GM12878 (cell line): ENCODE measurements around the gene SUSD1. TPM values are rescaled to one million over a fixed set of nuclear protein-coding genes. Genes with fewer than 3 reads are reported as not detected.

Source experiments
- ATAC-seq: fragments of 200-7000 bp; cut with Tn5 transposase; 3 replicates; pipeline ENCODE4 v1.9.1; 2020; ENCODE audit warnings: mild to moderate bottlenecking, moderate library complexity
- BruUV-seq: library from RNA; stranded (reverse); fragments of 400-500 nt; replicated peaks from 2 replicates; lab custom pipeline; 2021; lab: Mats Ljungman, UMichigan
- CTCF ChIA-PET: fragments of 300-600 bp; sonication (Branson Sonifier 250); formaldehyde crosslinking; extraction: SDS; loops from one replicate; lab custom pipeline; 2021; ENCODE audit warnings: inconsistent platforms; lab: Yijun Ruan, JAX
- POLR2A ChIA-PET: fragments of 350-600 bp; formaldehyde crosslinking; extraction: SDS; loops from one replicate; lab custom pipeline; 2021; ENCODE audit warnings: inconsistent platforms; lab: Charles Lee
- RAD21 ChIA-PET: fragments of 300-600 bp; sonication (Branson Sonifier 250); formaldehyde crosslinking; loops from one replicate; lab custom pipeline; 2023; ENCODE audit warnings: antibody characterized with exemption; ENCODE audit not compliant: unreplicated experiment; lab: Charles Lee
- SMC1A ChIA-PET: fragments of 300-600 bp; sonication (Branson Sonifier 250); formaldehyde crosslinking; loops from one replicate; lab custom pipeline; 2023; ENCODE audit not compliant: unreplicated experiment, uncharacterized antibody; lab: Charles Lee
- DNase-seq: peaks from one replicate; pipeline ENCODE4 v3.0.0-alpha.2; 2011; ENCODE audit warnings: low read depth, low spot score
- FAIRE-seq: peaks from 3 replicates; lab custom pipeline; 2011; peaks lifted over from hg19 to GRCh38; lab: Jason Lieb, UNC
- H2AFZ ChIP-seq: 2 replicates; pipeline ENCODE4 v1.6.0; 2011; ENCODE audit warnings: low read depth, low read length, control low read depth; ENCODE audit not compliant: control insufficient read depth
- H3K27ac ChIP-seq: 2 replicates; pipeline ENCODE4 v1.5.1; 2011; ENCODE audit warnings: control low read depth; ENCODE audit not compliant: control insufficient read depth, insufficient read depth
- H3K27me3 ChIP-seq, 2 experiments: replicated peaks in 1 of 2; 2 replicates each; pipeline versions ENCODE4 v1.6.0 to v1.6.1; 2011; ENCODE audit warnings: low read length in 1 of 2; ENCODE audit not compliant: control insufficient read depth in 2 of 2, insufficient read depth in 2 of 2
- H3K36me3 ChIP-seq, 2 experiments: 2 replicates each; pipeline ENCODE4 v1.5.1; 2011; ENCODE audit warnings: low read length in 1 of 2; ENCODE audit not compliant: control insufficient read depth in 2 of 2, insufficient read depth in 2 of 2
- H3K4me1 ChIP-seq: 2 replicates; pipeline ENCODE4 v1.6.1; 2011; ENCODE audit warnings: mild to moderate bottlenecking, low read length, moderate library complexity, mixed read lengths; ENCODE audit not compliant: control insufficient read depth, insufficient read depth
- H3K4me2 ChIP-seq: 2 replicates; pipeline ENCODE4 v1.6.0; 2011; ENCODE audit warnings: control low read depth; ENCODE audit not compliant: control insufficient read depth, insufficient read depth
- H3K4me3 ChIP-seq: fragments of 200-600 bp; sonication (generic); 2 replicates; pipeline ENCODE4 v1.5.1; 2016
- H3K79me2 ChIP-seq: 2 replicates; pipeline ENCODE4 v1.6.0; 2011; ENCODE audit warnings: low read length; ENCODE audit not compliant: control insufficient read depth, insufficient read depth
- H3K9ac ChIP-seq: 2 replicates; pipeline ENCODE4 v1.8.0; 2011; ENCODE audit warnings: low read length, control low read depth, mixed read lengths; ENCODE audit not compliant: control insufficient read depth, insufficient read depth
- H3K9me3 ChIP-seq: replicated peaks from 3 replicates; pipeline ENCODE4 v1.5.1; 2011; ENCODE audit warnings: mild to moderate bottlenecking, low read length; ENCODE audit not compliant: control insufficient read depth, insufficient read depth
- H4K20me1 ChIP-seq: 2 replicates; pipeline ENCODE4 v1.6.0; 2011; ENCODE audit not compliant: control insufficient read depth, insufficient read depth
- CHD1 ChIP-seq: IDR thresholded peaks from 2 replicates; pipeline ENCODE4 v1.6.1; 2012; ENCODE audit warnings: low read depth, low read length, improper control_type of control experiment
- EGR1 ChIP-seq, 2 experiments: IDR thresholded peaks; 1 replicate in 1 of 2; 2 replicates in 1 of 2; pipeline ENCODE4 v1.6.1; 2011 to 2012; ENCODE audit warnings: low read depth in 2 of 2, low read length in 2 of 2, borderline replicate concordance in 1 of 2, mild to moderate bottlenecking in 1 of 2, moderate library complexity in 1 of 2
- IKZF1 ChIP-seq: fragments of 450-650 bp; conservative IDR thresholded peaks from 2 replicates; pipeline ENCODE4 v1.6.1; 2017; ENCODE audit warnings: antibody characterized with exemption, mild to moderate bottlenecking
- MYB ChIP-seq: fragments of 150-350 bp; IDR thresholded peaks from 2 replicates; pipeline ENCODE4 v1.6.1; 2014; ENCODE audit warnings: mild to moderate bottlenecking, low read depth, low read length, borderline replicate concordance
- WRNIP1 ChIP-seq: IDR thresholded peaks from 2 replicates; pipeline ENCODE4 v1.6.1; 2011; ENCODE audit warnings: low read depth, low read length, improper control_type of control experiment, borderline replicate concordance
- WGBS: methylation state at CpG from one replicate; pipeline ENCODE4 v1.1.6; 2016; ENCODE audit warnings: low lambda C conversion rate; ENCODE audit not compliant: insufficient replicate concordance, insufficient coverage; ENCODE audit errors: missing lambda C conversion rate; 5-methylcytosine and 5-hydroxymethylcytosine counted together
- in situ Hi-C: fragments of 300-500 bp; cut with MboI; formaldehyde crosslinking; loops from 9 replicates; pipeline ENCODE4 v1.14.3; 2018; ENCODE audit warnings: mixed read lengths
- intact Hi-C: fragments of 100-400 bp; cut with micrococcal nuclease; formaldehyde crosslinking; loops from one replicate; pipeline ENCODE4 v1.14.2; 2022; ENCODE audit not compliant: unreplicated experiment
- polyA plus RNA-seq, 11 experiments: library from polyadenylated mRNA; depleted of rRNA in 4 of 11; unstranded in 6 of 11; stranded (reverse) in 5 of 11; fragments of >200 nt; fragmentation: Nextera tagmentation in 4 of 11; fragmentation: Illumina TruSeq in 1 of 11; extraction: Ambion mirVana in 4 of 11; extraction: Trizol in 1 of 11; gene quantifications; 1 replicate in 1 of 11; 2 replicates in 10 of 11; pipeline versions ENCODE4 v1.2.1 to v1.2.3, GENCODE V29; 2011 to 2016; ENCODE audit warnings: inconsistent platforms in 2 of 11, missing spikeins in 2 of 11, low read depth in 1 of 11
- total RNA-seq, 4 experiments: library from RNA; depleted of rRNA in 3 of 4; stranded (reverse); fragments of >200 nt in 3 of 4; fragmentation: Illumina TruSeq in 1 of 4; extraction: Trizol in 1 of 4; gene quantifications; 2 replicates each; pipeline versions ENCODE4 v1.2.1 to v1.2.3, GENCODE V29; 2013 to 2021
- TF ChIP-seq, protein P1 (sequence below): fragments of 450-650 bp; IDR thresholded peaks from 2 replicates; pipeline ENCODE4 v1.6.1; 2017; ENCODE audit warnings: borderline replicate concordance
- TF ChIP-seq, protein P2 (sequence below): fragments of 450-650 bp; IDR thresholded peaks from 2 replicates; pipeline ENCODE4 v1.6.1; 2017; ENCODE audit warnings: low read depth, mild to moderate bottlenecking, moderate library complexity
- TF ChIP-seq, protein P3 (sequence below), 3 experiments: IDR thresholded peaks in 2 of 3; conservative IDR thresholded peaks in 1 of 3; 2 replicates each; pipeline ENCODE4 v1.5.1; 2011; ENCODE audit warnings: low read depth in 3 of 3, low read length in 3 of 3, mild to moderate bottlenecking in 3 of 3, control low read depth in 2 of 3, moderate library complexity in 2 of 3, inconsistent platforms in 1 of 3, mixed read lengths in 1 of 3; ENCODE audit not compliant: control insufficient read depth in 2 of 3, insufficient read depth in 1 of 3; ENCODE audit errors: extremely low read depth in 1 of 3
- TF ChIP-seq, protein P4 (sequence below): IDR thresholded peaks from 2 replicates; pipeline ENCODE4 v1.6.1; 2012; ENCODE audit warnings: improper control_type of control experiment, low read depth, low read length; ENCODE audit not compliant: insufficient replicate concordance
- TF ChIP-seq, protein P5 (sequence below): IDR thresholded peaks from 2 replicates; pipeline ENCODE4 v1.6.1; 2011; ENCODE audit warnings: mild to moderate bottlenecking, low read depth, low read length, moderate library complexity; ENCODE audit not compliant: insufficient replicate concordance

SUSD1 gene
- total and polyA plus RNA-seq, 10 of the 15 experiments (the other 5 are each of a cell fraction or from before 2014, with no cell fraction given) = 6.7 to 20.8 (median 13.2) TPM

DNA sequence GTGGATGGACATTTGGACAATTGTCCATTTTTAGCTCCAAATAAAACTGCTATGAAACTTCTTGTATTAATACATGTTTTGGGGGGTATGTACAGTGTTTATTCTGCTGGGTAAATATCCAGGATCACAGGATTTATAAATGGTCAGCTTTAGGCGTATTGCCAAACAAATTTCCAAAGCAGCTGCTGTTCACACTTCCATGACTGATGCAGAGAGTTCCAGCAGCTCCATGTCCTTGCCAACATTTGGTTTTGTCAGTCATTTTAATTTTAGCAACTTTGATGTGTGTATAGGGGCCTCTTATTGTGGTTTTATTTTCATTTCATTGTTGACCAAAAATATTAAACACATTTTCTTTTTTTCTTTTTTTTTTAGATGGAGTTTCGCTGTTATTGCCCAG lies 9.8 kb upstream of the SUSD1 start (continued):
- TF ChIP-seq, protein P1, sequence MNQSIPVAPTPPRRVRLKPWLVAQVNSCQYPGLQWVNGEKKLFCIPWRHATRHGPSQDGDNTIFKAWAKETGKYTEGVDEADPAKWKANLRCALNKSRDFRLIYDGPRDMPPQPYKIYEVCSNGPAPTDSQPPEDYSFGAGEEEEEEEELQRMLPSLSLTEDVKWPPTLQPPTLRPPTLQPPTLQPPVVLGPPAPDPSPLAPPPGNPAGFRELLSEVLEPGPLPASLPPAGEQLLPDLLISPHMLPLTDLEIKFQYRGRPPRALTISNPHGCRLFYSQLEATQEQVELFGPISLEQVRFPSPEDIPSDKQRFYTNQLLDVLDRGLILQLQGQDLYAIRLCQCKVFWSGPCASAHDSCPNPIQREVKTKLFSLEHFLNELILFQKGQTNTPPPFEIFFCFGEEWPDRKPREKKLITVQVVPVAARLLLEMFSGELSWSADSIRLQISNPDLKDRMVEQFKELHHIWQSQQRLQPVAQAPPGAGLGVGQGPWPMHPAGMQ = no peak
- TF ChIP-seq WRNIP1 (no peak), CHD1 (no peak), MYB (no peak)
- TF ChIP-seq, protein P2, sequence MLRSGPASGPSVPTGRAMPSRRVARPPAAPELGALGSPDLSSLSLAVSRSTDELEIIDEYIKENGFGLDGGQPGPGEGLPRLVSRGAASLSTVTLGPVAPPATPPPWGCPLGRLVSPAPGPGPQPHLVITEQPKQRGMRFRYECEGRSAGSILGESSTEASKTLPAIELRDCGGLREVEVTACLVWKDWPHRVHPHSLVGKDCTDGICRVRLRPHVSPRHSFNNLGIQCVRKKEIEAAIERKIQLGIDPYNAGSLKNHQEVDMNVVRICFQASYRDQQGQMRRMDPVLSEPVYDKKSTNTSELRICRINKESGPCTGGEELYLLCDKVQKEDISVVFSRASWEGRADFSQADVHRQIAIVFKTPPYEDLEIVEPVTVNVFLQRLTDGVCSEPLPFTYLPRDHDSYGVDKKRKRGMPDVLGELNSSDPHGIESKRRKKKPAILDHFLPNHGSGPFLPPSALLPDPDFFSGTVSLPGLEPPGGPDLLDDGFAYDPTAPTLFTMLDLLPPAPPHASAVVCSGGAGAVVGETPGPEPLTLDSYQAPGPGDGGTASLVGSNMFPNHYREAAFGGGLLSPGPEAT = no peak

DNA sequence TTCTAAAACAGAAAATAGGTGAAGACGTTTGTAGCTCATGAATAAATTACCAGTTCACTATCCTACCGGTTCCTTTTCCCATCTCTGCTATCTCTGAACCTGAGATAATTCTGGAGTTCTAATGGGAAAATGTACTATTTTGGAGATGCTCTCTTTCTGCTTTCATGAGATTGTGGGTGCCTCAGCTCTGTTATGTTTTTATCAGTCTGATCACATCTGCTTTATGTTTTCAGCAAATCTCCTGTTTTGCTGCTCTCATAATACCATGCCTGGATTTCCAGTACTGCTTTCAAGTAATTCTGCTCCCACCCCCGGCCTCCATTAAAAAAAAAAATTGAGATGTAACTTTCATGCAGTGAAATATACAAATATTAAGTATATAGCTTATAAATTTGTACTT lies 9.1 kb upstream of the SUSD1 start:
- SMC1A ChIA-PET = interaction anchor here (1.5 kb wide), 1 partner anchor 494 kb away, joined by 3 read pairs; no protein-coding TSS in a partner anchor
- peaks cover 4% of the 10 kb centered on the region; the same call in 1 of the 2 replicates for H3K4me1 ChIP-seq
- intact Hi-C loops (no loop called here), in situ Hi-C loops (no loop called here)
- POLR2A ChIA-PET = no interaction called here
- H3K4me3 ChIP-seq = no peak overlapping the region
- ATAC-seq (no peak), DNase-seq (no peak), FAIRE-seq (no peak)
- CTCF ChIA-PET = interaction anchor here (1.6 kb wide), 1 partner anchor 98 kb away, joined by 4 read pairs; no protein-coding TSS in a partner anchor
- no peaks in the 10 kb centered on the region for H3K27me3 ChIP-seq
- H3K79me2 ChIP-seq = no peaks in the 10 kb centered on the region
- no peak overlapping the region for H3K9ac ChIP-seq
- no peaks in the 10 kb centered on the region for H3K9me3 ChIP-seq
- no peak overlapping the region for H3K4me2 ChIP-seq
- no TSS peak for BruUV-seq
- no peak overlapping the region for H3K27ac ChIP-seq
- RAD21 ChIA-PET = interaction anchor here (1.4 kb wide), 1 partner anchor 175 kb away, joined by 3 read pairs; no protein-coding TSS in a partner anchor
- H4K20me1 ChIP-seq = no peaks in the 10 kb centered on the region
- WGBS = 33% methylated on average over 3 of the region's 3 CpGs
- H3K36me3 ChIP-seq = no peaks in the 10 kb centered on the region
- H2AFZ ChIP-seq = no peak overlapping the region
- no peak for TF ChIP-seq EGR1 (IDR thresholded peaks at IDR 0.05; ENCODE audit: borderline replicate concordance in 1 of 2, low read depth in 2 of 2, low read length in 2 of 2)
- TF ChIP-seq, protein P3, sequence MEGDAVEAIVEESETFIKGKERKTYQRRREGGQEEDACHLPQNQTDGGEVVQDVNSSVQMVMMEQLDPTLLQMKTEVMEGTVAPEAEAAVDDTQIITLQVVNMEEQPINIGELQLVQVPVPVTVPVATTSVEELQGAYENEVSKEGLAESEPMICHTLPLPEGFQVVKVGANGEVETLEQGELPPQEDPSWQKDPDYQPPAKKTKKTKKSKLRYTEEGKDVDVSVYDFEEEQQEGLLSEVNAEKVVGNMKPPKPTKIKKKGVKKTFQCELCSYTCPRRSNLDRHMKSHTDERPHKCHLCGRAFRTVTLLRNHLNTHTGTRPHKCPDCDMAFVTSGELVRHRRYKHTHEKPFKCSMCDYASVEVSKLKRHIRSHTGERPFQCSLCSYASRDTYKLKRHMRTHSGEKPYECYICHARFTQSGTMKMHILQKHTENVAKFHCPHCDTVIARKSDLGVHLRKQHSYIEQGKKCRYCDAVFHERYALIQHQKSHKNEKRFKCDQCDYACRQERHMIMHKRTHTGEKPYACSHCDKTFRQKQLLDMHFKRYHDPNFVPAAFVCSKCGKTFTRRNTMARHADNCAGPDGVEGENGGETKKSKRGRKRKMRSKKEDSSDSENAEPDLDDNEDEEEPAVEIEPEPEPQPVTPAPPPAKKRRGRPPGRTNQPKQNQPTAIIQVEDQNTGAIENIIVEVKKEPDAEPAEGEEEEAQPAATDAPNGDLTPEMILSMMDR (IDR thresholded peaks at IDR 0.05 in 2 of 3, conservative IDR thresholded peaks at IDR 0.05 in 1 of 3; ENCODE audit: control insufficient read depth in 2 of 3, extremely low read depth in 1 of 3, insufficient read depth in 1 of 3, low read depth in 3 of 3, low read length in 3 of 3) = no peak
- TF ChIP-seq, protein P4, sequence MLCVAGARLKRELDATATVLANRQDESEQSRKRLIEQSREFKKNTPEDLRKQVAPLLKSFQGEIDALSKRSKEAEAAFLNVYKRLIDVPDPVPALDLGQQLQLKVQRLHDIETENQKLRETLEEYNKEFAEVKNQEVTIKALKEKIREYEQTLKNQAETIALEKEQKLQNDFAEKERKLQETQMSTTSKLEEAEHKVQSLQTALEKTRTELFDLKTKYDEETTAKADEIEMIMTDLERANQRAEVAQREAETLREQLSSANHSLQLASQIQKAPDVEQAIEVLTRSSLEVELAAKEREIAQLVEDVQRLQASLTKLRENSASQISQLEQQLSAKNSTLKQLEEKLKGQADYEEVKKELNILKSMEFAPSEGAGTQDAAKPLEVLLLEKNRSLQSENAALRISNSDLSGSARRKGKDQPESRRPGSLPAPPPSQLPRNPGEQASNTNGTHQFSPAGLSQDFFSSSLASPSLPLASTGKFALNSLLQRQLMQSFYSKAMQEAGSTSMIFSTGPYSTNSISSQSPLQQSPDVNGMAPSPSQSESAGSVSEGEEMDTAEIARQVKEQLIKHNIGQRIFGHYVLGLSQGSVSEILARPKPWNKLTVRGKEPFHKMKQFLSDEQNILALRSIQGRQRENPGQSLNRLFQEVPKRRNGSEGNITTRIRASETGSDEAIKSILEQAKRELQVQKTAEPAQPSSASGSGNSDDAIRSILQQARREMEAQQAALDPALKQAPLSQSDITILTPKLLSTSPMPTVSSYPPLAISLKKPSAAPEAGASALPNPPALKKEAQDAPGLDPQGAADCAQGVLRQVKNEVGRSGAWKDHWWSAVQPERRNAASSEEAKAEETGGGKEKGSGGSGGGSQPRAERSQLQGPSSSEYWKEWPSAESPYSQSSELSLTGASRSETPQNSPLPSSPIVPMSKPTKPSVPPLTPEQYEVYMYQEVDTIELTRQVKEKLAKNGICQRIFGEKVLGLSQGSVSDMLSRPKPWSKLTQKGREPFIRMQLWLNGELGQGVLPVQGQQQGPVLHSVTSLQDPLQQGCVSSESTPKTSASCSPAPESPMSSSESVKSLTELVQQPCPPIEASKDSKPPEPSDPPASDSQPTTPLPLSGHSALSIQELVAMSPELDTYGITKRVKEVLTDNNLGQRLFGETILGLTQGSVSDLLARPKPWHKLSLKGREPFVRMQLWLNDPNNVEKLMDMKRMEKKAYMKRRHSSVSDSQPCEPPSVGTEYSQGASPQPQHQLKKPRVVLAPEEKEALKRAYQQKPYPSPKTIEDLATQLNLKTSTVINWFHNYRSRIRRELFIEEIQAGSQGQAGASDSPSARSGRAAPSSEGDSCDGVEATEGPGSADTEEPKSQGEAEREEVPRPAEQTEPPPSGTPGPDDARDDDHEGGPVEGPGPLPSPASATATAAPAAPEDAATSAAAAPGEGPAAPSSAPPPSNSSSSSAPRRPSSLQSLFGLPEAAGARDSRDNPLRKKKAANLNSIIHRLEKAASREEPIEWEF = no peak
- TF ChIP-seq, protein P5, sequence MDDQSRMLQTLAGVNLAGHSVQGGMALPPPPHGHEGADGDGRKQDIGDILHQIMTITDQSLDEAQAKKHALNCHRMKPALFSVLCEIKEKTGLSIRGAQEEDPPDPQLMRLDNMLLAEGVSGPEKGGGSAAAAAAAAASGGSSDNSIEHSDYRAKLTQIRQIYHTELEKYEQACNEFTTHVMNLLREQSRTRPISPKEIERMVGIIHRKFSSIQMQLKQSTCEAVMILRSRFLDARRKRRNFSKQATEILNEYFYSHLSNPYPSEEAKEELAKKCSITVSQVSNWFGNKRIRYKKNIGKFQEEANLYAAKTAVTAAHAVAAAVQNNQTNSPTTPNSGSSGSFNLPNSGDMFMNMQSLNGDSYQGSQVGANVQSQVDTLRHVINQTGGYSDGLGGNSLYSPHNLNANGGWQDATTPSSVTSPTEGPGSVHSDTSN = no peak
- no peak for TF ChIP-seq IKZF1
